Skeletal muscle cell (primary cell): Measurements from ENCODE around the gene EXPH5.
"Not testable (repeated sequence)": the region's sequence is repeated elsewhere in the genome, so short reads cannot be mapped to it uniquely, and the experiment has no call there.

ENCODE experiments used
- DNase-seq: peaks from one replicate; pipeline ENCODE4 v3.0.0-alpha.2; 2010; ENCODE audit warnings: low read depth
- H3K4me3 ChIP-seq: 2 replicates; pipeline ENCODE4 v1.5.1; 2011; ENCODE audit warnings: low read depth, mild to moderate bottlenecking, control low read depth, low read length, moderate library complexity

EXPH5 gene

GRCh38 chr11:108606070-108606469 is 12.5 kb upstream of the EXPH5 start:
- no peak overlapping the region for H3K4me3 ChIP-seq
- DNase-seq = no peak

DNA sequence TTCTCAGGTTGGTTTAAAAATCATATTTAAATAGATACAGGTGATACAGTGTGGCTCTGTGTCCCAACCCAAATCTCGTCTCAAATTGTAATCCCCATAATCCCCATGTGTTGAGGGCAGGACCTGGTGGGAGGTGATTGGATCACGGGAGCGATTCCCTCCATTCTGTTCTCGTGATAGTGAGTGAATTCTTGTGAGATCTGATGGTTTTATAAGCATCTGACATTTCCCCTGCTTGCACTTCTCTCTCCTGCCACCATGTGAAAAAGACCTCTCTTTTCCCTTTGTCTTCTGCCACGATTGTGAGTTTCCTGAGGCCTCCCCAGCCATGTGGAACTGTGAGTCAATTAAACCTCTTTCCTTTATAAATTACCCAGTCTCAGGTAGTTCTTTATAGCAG is 9.2 kb upstream of the EXPH5 start:
- not testable (repeated sequence) for DNase-seq, H3K4me3 ChIP-seq

- no peak for DNase-seq
- no peak overlapping the region for H3K4me3 ChIP-seq
Observed at GRCh38 chr11:108601150-108601549, 7.6 kb upstream of the EXPH5 start.

DNA sequence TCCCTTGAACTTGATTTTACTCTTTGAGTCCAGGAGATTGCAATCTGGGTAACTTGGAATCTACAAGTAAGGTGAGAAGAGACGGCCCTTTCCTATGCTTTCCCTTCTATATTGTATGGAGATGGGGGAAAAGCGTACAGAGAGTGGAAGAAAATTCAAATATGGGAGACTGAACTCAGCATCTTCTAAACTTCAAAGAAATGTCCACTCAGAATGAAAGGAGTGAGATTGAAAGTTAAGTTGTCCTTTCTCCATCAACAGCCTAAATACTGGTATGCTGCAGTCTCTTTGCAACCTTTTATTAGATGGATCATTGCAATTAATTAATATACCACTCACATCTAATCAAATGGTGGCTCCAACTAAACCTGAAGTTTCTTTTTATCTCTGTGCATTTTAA is 6.4 kb upstream of the EXPH5 start:
- no peak for DNase-seq
- no peak overlapping the region for H3K4me3 ChIP-seq

GRCh38 chr11:108597736-108598355 is 4.3 kb upstream of the EXPH5 start:
- no peak for DNase-seq
- no peak overlapping the region for H3K4me3 ChIP-seq

- no peak for DNase-seq
- H3K4me3 ChIP-seq = no peak overlapping the region
Observed at GRCh38 chr11:108596701-108597100, 3.1 kb upstream of the EXPH5 start.

- no peak for DNase-seq
- peak overlapping the region; percentile 60 for H3K4me3 ChIP-seq
Observed at GRCh38 chr11:108593923-108594434, 411 bp upstream of the EXPH5 start.

- no peak for DNase-seq
- peak overlapping the region; percentile 60 for H3K4me3 ChIP-seq
Observed at GRCh38 chr11:108592591-108593213, 866 bp downstream of the EXPH5 start.

DNA sequence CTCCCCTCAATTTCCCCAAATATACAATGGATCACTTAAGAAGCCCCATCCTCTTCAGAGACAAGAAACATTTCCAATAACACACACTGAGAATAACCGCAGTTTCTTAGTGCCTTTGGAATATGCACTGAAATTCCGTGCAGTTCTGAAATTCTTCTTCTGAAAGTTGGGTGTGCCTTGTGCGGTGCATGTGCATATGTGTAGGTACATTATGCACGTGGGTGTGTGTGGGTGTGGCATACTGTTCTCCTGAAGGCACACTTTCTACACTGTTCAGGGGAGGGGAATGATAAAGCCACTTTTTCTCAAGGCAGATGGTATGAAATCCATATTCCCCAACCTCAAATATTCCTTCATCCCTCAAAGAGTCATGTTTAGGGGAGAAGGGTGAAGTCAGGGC is 1.7 kb downstream of the EXPH5 start:
- H3K4me3 ChIP-seq = no peak overlapping the region
- no peak for DNase-seq

DNA sequence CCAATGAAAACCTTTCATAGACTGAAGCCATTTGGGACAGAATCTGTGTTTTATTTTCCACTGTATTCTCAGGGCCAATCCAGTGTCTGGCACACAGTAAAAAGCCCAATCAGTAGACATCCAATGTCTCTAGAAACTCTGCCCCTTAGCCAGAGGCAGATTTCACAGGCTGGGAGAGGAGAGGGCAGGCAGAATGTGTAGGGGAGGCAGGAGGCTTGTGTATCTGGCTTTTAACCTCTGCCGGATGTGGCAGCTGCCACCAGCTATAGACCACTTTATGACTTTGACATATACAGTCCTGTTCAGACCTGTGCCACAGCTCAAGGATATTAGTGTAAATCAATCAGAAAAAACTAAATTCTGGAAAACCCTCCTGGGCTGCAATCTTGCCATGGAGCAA is 4.4 kb downstream of the EXPH5 start:
- no peak overlapping the region for H3K4me3 ChIP-seq
- no peak for DNase-seq

DNA sequence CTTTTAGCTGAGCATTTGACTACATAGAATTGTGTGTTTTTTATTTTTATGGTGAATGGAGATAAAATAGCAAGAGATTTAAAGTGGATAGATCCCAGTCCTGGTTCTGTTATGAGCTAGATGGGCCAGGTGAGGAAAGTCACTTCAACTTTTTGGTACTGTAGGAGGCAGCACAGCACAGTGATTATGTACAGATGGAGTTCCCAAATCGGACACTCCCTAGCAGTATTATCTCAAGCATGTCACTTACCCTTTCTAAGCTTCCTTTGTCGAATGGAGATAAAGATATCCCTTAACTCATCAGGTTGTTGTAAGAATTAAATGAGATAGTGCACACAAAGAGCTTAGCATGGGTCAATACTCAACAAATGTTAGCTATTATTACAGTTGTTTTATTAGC is 5.3 kb downstream of the EXPH5 start:
- DNase-seq = no peak
- H3K4me3 ChIP-seq = no peak overlapping the region

DNA sequence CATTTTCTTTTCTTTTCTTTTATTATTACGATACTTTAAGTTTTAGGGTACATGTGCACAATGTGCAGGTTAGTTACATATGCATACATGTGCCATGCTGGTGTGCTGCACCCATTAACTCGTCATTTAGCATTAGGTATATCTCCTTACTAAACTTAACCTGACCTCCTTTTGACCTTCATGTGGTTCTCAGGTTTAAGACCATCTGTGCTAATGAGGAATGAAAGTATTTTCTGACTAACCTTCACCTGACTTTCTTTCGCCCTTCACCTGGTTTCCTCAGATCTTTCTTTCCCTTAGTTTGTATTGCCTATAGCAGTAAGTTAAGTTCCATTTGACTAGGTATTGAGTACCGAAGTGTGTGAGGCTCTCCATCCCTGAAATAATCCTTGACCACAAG is 6.5 kb downstream of the EXPH5 start:
- DNase-seq = no peak
- H3K4me3 ChIP-seq = no peak overlapping the region

DNA sequence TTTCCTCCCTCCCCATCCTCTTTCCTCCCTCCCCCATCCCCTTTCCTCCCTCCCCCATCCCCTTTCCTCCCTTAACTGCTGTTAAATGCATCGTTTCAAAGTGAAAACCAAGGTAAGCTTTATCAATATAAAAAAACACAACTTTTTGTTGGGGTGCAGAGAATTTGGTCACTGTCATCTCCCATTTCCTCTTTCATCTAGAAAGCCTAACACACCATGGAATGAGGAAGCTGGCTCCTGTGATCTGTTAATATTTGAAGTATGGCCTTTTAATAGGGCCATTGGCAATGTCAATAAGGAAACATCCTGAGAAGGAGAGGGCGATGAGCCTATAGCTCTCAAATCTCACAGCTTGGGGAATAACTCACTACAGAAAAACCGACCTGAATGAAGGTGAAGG is 7.0 kb downstream of the EXPH5 start:
- no peak overlapping the region for H3K4me3 ChIP-seq
- no peak for DNase-seq

- DNase-seq, H3K4me3 ChIP-seq: not testable (repeated sequence)
Observed at GRCh38 chr11:108586185-108586584, 7.4 kb downstream of the EXPH5 start.

DNA sequence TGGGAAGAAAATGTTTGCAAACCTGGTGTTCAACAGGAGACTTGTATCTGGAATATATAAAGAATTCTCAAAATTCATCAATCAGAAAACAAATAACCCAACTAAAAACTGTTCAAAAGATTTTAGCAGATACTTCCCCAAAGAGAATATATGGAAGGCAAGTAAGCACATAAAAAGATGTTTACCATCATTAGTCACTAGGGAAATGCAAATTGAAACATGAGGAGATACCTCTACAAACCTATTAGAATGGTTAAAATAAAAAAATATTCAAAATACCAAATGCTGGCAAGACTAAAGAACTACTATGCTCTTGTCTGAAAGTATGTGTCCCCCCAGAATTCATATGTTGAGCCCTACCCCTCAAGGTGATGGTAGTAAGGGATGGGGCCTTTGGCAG is 8.6 kb downstream of the EXPH5 start:
- no peak for DNase-seq
- no peak overlapping the region for H3K4me3 ChIP-seq

DNA sequence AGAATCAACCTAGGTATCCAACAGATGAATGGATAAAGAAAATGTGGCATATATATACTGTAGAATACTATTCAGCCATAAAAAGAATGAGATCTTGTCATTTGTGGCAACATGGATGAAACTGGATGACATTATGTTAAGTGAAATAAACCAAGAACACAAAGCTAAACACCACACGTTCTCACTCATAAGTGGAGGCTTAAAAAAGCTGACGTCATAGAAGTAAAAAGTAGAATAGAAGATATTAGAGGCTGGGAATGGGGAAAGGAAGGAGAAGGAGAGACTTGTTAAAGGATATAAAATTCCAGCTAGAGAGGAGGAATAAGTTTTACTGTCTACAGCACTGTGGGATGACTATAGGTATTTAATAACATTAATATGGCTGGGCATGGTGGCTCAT is 12.9 kb downstream of the EXPH5 start:
- no peak for DNase-seq
- no peak overlapping the region for H3K4me3 ChIP-seq

- DNase-seq = no peak
- H3K4me3 ChIP-seq = no peak overlapping the region
Observed at GRCh38 chr11:108580043-108580442, 13.5 kb downstream of the EXPH5 start.

DNA sequence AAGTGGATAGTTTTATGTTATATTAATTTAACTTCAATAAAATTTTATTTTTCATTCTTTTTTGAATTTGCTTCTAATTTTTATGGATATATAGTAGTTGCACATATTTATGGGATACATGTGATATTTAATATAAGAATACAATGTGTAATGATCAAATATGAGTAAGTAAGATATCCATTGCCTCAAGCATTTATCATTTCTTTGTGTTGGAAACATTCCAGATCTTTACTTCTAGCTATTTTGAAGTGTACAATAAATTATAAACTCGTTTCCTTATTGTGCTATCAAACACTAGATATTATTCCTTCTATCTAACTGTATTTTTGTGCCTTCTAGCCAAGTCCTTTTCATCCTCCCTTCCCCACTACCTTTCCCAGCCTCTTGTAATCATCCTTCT is 17.0 kb downstream of the EXPH5 start:
- no peak overlapping the region for H3K4me3 ChIP-seq

DNA sequence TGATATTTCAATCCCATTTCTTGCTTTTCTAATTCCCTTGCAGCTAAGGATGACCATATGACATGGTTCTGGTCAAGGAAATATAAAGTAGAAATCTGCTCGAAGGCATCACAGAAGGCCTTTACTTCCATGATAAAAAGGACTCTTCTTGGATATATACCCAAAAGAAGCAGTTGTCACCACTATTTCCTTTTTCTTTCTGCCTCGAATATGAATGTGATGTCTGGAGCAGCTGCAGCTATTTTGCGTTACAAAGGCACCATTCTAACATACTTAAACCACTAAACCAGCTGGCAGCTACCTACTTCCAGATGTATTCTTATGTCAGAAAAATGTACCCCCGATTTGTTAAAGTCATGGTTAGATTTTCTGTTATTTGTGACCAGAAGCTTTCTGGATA is 18.9 kb downstream of the EXPH5 start:
- no peak for DNase-seq
- no peak overlapping the region for H3K4me3 ChIP-seq

More for the DNA sequence above, 17.0 kb downstream of the EXPH5 start:
- DNase-seq = no peak

DNA sequence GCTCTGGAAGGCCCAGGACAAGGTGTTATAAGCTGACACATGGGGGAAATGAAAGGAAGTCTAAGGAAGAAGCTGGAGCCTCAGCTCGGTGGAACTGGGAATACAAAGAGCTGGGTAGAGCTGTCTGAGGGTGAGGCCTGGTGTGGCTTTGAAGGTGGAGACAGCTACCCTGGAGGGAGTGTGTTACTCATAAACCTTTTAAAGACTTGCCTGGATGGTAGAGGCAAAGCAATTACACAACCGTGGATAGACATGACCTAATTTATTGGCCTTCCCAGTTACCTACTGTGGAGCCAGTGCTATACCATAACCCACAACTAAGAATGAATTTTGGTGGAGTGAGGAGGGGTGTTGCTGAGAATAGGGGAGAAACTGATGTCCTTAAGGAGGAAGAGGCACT is 22.6 kb downstream of the EXPH5 start:
- DNase-seq = no peak

DNA sequence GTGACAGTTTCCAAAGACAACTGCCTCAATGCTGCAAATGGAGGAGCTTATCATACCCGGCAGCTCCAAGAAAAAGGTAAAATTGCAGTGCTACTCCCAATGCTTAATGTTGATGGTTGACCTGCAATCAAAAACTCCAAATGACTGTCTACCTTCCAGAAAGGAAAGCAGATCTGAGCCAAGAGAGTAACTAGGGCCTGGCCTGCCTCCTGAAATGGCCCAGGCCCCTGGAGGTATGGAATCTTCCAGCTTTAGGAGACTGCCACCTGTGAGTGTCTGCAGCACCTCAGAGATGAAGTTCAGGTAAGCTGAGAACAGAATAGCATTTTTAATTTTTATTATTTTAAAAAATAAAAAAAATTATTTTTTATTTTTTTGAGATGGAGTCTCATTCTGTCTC is 23.7 kb downstream of the EXPH5 start:
- no peak for DNase-seq
- no peak overlapping the region for H3K4me3 ChIP-seq

More for the DNA sequence above, 22.6 kb downstream of the EXPH5 start:
- H3K4me3 ChIP-seq = no peak overlapping the region
